Adrenal gland (tissue), 5 donors: ENCODE results near the gene PARD3B.

ENCODE experiments used
- CTCF ChIP-seq, 6 experiments: fragments of 450-650 bp in 4 of 6; fragments of 200-600 bp in 2 of 6; sonication (generic) in 1 of 6; IDR thresholded peaks; 1 replicate in 5 of 6; 2 replicates in 1 of 6; pipeline versions ENCODE4 v1.5.1 to v1.8.0; 2016 to 2021; ENCODE audit warnings: antibody characterized with exemption in 6 of 6, mild to moderate bottlenecking in 2 of 6, moderate library complexity in 1 of 6
- POLR2A ChIP-seq, 2 donors: fragments of 450-650 bp; IDR thresholded peaks; one replicate each; pipeline ENCODE4 v1.6.1; 2017; ENCODE audit warnings: antibody characterized with exemption in 2 of 2, mild to moderate bottlenecking in 2 of 2, moderate library complexity in 1 of 2
- donor health status: DM: no; HTN: no; CAD: no.

- no peak for TF ChIP-seq POLR2A (IDR thresholded peaks at IDR 0.05)
- TF ChIP-seq CTCF (IDR thresholded peaks at IDR 0.05): no peak
These were observed 203.0 kb downstream of the PARD3B start for GRCh38 chr2:204748286-204748685.
